PC-3 (cell line): ENCODE data around the gene NPAT.

ENCODE experiments used
- CTCF ChIP-seq: fragments of 300-600 bp; sonication (generic); conservative IDR thresholded peaks from 2 replicates; pipeline ENCODE4 v1.5.1; 2017; ENCODE audit warnings: antibody characterized with exemption, low read depth, mild to moderate bottlenecking, low read length
- EZH2 ChIP-seq: fragments of 300-600 bp; sonication (generic); IDR thresholded peaks from one replicate; pipeline ENCODE4 v1.6.1; 2017; ENCODE audit warnings: antibody characterized with exemption, mild to moderate bottlenecking, low read length; ENCODE audit not compliant: unreplicated experiment
- EZH2phosphoT487 ChIP-seq: fragments of 300-600 bp; sonication (generic); IDR thresholded peaks from 2 replicates; pipeline ENCODE4 v1.6.1; 2018; ENCODE audit warnings: mild to moderate bottlenecking, antibody characterized with exemption, low read length, borderline replicate concordance

GRCh38 chr11:108246308-108246707 is 23.9 kb upstream of the NPAT start:
- TF ChIP-seq EZH2, result no peak
- TF ChIP-seq CTCF, result no peak
- no peak for TF ChIP-seq EZH2phosphoT487
